Measurements from ENCODE around the gene CASKIN1.

CASKIN1 gene

GRCh38 chr16:2149630-2150417, 46.6 kb downstream of the CASKIN1 start:
- H3K4me3 ChIP-seq, result no peak overlapping the region
- H3K9me3 ChIP-seq, result no peaks in the 10 kb centered on the region
- TF ChIP-seq CTCF (IDR thresholded peaks at IDR 0.05), result no peak
- DNase-seq, result no peak
- H3K27ac ChIP-seq, result no peak overlapping the region
- peaks cover 5 to 73% (median 52%) of the 10 kb centered on the region in 4 donors for H3K4me1 ChIP-seq
- H3K36me3 ChIP-seq, result peaks cover 0 to 11% (median 0%) of the 10 kb centered on the region in 3 donors
- intact Hi-C loops (cut with DNase I; ENCODE audit: low total_unique reads), result no loop called here
- no peaks in the 10 kb centered on the region for H3K27me3 ChIP-seq

- Histone ChIP-seq H3K9me3 (no peaks in the 10 kb centered on the region), H3K4me1 (peaks cover 5 to 65% (median 46%) of the 10 kb centered on the region in 4 donors), H3K4me3 (peak overlapping the region; percentile 43 to 56), H3K27me3 (no peaks in the 10 kb centered on the region), H3K36me3 (peaks cover 0 to 11% (median 0%) of the 10 kb centered on the region in 3 donors), H3K27ac (no peak overlapping the region)
- intact Hi-C loops (cut with DNase I; ENCODE audit: low total_unique reads), result no loop called here
- no peak for DNase-seq
- peak in 1 of 2 experiments; percentile 37 for TF ChIP-seq CTCF (IDR thresholded peaks at IDR 0.05)
Observed at GRCh38 chr16:2148714-2149629, 47.4 kb downstream of the CASKIN1 start.

GRCh38 chr16:2147981-2148671, 48.3 kb downstream of the CASKIN1 start, which contains the start of gene RAB26:
RAB26 (plus strand) TSS chr16:2148625; CDS start chr16:2148784, 159 bp downstream.
- Histone ChIP-seq H3K9me3 (no peaks in the 10 kb centered on the region), H3K36me3 (peaks cover 0 to 11% (median 0%) of the 10 kb centered on the region in 3 donors), H3K27ac (peak within 1 kb of the TSS; percentile 44 to 47), H3K4me3 (peak within 1 kb of the TSS; percentile 43 to 56), H3K4me1 (peaks cover 5 to 56% (median 38%) of the 10 kb centered on the region in 4 donors), H3K27me3 (no peaks in the 10 kb centered on the region)
- TF ChIP-seq CTCF (IDR thresholded peaks at IDR 0.05), result no peak
- intact Hi-C loops (cut with DNase I; ENCODE audit: low total_unique reads), result no loop called here
- DNase-seq, result peak; percentile 72 to 92

- Histone ChIP-seq H3K36me3 (peaks cover 0 to 11% (median 0%) of the 10 kb centered on the region in 3 donors), H3K27me3 (no peaks in the 10 kb centered on the region), H3K4me1 (peaks cover 5 to 49% (median 31%) of the 10 kb centered on the region in 4 donors), H3K9me3 (no peaks in the 10 kb centered on the region), H3K4me3 (no peak overlapping the region), H3K27ac (peak overlapping the region; percentile 44 to 47)
- no peak for TF ChIP-seq CTCF (IDR thresholded peaks at IDR 0.05)
- no peak for DNase-seq
- intact Hi-C loops (cut with DNase I; ENCODE audit: low total_unique reads), result no loop called here
Observed at GRCh38 chr16:2147378-2147777, 49.0 kb downstream of the CASKIN1 start.

- Histone ChIP-seq H3K4me1 (peaks cover 5 to 33% (median 19%) of the 10 kb centered on the region in 4 donors), H3K27ac (no peak overlapping the region), H3K36me3 (peaks cover 0 to under 1% (median 0%) of the 10 kb centered on the region in 3 donors), H3K4me3 (no peak overlapping the region), H3K9me3 (no peaks in the 10 kb centered on the region), H3K27me3 (no peaks in the 10 kb centered on the region)
- intact Hi-C loops (cut with DNase I; ENCODE audit: low total_unique reads), result no loop called here
- no peak for TF ChIP-seq CTCF (IDR thresholded peaks at IDR 0.05)
- DNase-seq, result no peak
Observed at GRCh38 chr16:2145843-2146242, 50.6 kb downstream of the CASKIN1 start.
